Skin epidermis (tissue), 12 donors: ENCODE measurements around the gene RPIA.
"Not testable (repeated sequence)": the region's sequence is repeated elsewhere in the genome, so short reads cannot be mapped to it uniquely, and the experiment has no call there.

ENCODE experiments used
- H3K27ac ChIP-seq, 21 experiments: fragments of 200-600 bp; sonication (generic) in 11 of 21; one replicate each; pipeline ENCODE4 v1.5.0; 2020; ENCODE audit warnings: mild to moderate bottlenecking in 3 of 21, inconsistent platforms in 2 of 21, moderate library complexity in 2 of 21
- H3K4me3 ChIP-seq, 7 experiments: fragments of 200-600 bp; sonication (generic) in 2 of 7; one replicate each; pipeline ENCODE4 v1.5.0; 2020; ENCODE audit warnings: inconsistent platforms in 2 of 7, mild to moderate bottlenecking in 2 of 7, moderate library complexity in 1 of 7

Gene RPIA

GRCh38 chr2:88691339-88692183, at the start of gene RPIA:
TSS of gene RPIA (plus strand) at chr2:88691673. CDS start at chr2:88691699, 26 bp downstream.
- H3K4me3 ChIP-seq: peak within 1 kb of the TSS; percentile 61 to 90 (median 76)
- peak within 1 kb of the TSS in 20 of 21 experiments; percentile 49 to 85 (median 79) for H3K27ac ChIP-seq

GRCh38 chr2:88642278-88642677, 49.2 kb upstream of the RPIA start:
- H3K27ac ChIP-seq: no peak overlapping the region
- no peak overlapping the region for H3K4me3 ChIP-seq

- not testable (repeated sequence) for H3K4me3 ChIP-seq, H3K27ac ChIP-seq
These were observed 46.1 kb upstream of the RPIA start for GRCh38 chr2:88645291-88645882.

GRCh38 chr2:88651646-88652045, 39.8 kb upstream of the RPIA start:
- H3K4me3 ChIP-seq: no peak overlapping the region
- H3K27ac ChIP-seq: no peak overlapping the region

- Histone ChIP-seq H3K27ac (no peak overlapping the region), H3K4me3 (no peak overlapping the region)
These were observed 36.8 kb upstream of the RPIA start for GRCh38 chr2:88654714-88655113.

- no peak overlapping the region for H3K4me3 ChIP-seq
- H3K27ac ChIP-seq: peak overlapping the region in 1 of 21 experiments; percentile 11
These were observed 34.8 kb upstream of the RPIA start for GRCh38 chr2:88656690-88657089.

- peak overlapping the region in 2 of 21 experiments; percentile 4 to 11 for H3K27ac ChIP-seq
- no peak overlapping the region for H3K4me3 ChIP-seq
These were observed 34.3 kb upstream of the RPIA start for GRCh38 chr2:88657131-88657530.

GRCh38 chr2:88658326-88658725, 33.1 kb upstream of the RPIA start:
- no peak overlapping the region for H3K4me3 ChIP-seq
- peak overlapping the region in 6 of 21 experiments; percentile 27 to 75 (median 70) for H3K27ac ChIP-seq

GRCh38 chr2:88658881-88659537, 32.5 kb upstream of the RPIA start:
- Histone ChIP-seq H3K4me3 (no peak overlapping the region), H3K27ac (peak overlapping the region in 13 of 21 experiments; percentile 0 to 78 (median 63))

- Histone ChIP-seq H3K4me3 (no peak overlapping the region), H3K27ac (peak overlapping the region in 13 of 21 experiments; percentile 0 to 78 (median 63))
These were observed 31.9 kb upstream of the RPIA start for GRCh38 chr2:88659538-88659915.

- no peak overlapping the region for H3K4me3 ChIP-seq
- peak overlapping the region in 1 of 21 experiments; percentile 68 for H3K27ac ChIP-seq
These were observed 30.9 kb upstream of the RPIA start for GRCh38 chr2:88660622-88661021.

GRCh38 chr2:88666576-88666975, 24.9 kb upstream of the RPIA start:
- H3K4me3 ChIP-seq: no peak overlapping the region
- no peak overlapping the region for H3K27ac ChIP-seq

GRCh38 chr2:88667219-88667618, 24.3 kb upstream of the RPIA start:
- no peak overlapping the region for H3K27ac ChIP-seq

GRCh38 chr2:88668862-88669261, 22.6 kb upstream of the RPIA start:
- Histone ChIP-seq H3K27ac (no peak overlapping the region), H3K4me3 (no peak overlapping the region)

More at GRCh38 chr2:88667219-88667618, 24.3 kb upstream of the RPIA start:
- no peak overlapping the region for H3K4me3 ChIP-seq

- H3K4me3 ChIP-seq: no peak overlapping the region
- no peak overlapping the region for H3K27ac ChIP-seq
These were observed 21.8 kb upstream of the RPIA start for GRCh38 chr2:88669482-88670214.

GRCh38 chr2:88671786-88672427, 19.6 kb upstream of the RPIA start:
- Histone ChIP-seq H3K27ac (no peak overlapping the region), H3K4me3 (no peak overlapping the region)

- no peak overlapping the region for H3K4me3 ChIP-seq
- H3K27ac ChIP-seq: no peak overlapping the region
These were observed 18.1 kb upstream of the RPIA start for GRCh38 chr2:88673363-88673762.

GRCh38 chr2:88680266-88680902, 11.1 kb upstream of the RPIA start:
- H3K4me3 ChIP-seq: no peak overlapping the region
- no peak overlapping the region for H3K27ac ChIP-seq

GRCh38 chr2:88680916-88681315, 10.6 kb upstream of the RPIA start:
- Histone ChIP-seq H3K4me3 (no peak overlapping the region), H3K27ac (no peak overlapping the region)
